Measurements from ENCODE around the gene TRIO.

Gene TRIO

DNA sequence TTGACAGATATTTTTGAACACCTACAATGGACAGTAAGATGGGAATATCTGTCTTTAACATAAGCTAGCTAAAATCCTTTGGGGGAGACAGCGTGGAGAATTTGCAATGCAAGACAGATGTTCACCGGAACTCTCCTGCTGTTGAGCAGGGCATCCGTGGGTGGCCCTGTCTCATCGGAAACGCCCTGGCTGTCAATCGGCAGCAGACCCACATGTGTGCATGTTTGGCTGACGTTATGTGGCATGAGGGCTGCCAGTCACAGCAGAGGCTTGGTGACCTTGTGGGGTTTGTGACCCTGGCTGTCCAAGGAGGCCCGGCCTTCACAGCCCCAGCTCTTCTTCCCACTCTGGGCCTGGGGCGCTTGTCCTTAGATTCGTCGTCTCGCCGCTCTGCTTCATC lies 308.7 kb downstream of the TRIO start:
- no peak overlapping the region for H2BK120ac ChIP-seq (ENCODE audit: low read depth, low read length)
- H3K18ac ChIP-seq (ENCODE audit: low read length), result peak overlapping the region; percentile 40
- H3K4ac ChIP-seq (ENCODE audit: low read length), result no peak overlapping the region
- H4K8ac ChIP-seq (ENCODE audit: low read depth, low read length), result no peak overlapping the region
- H3K36me3 ChIP-seq (replicated peaks in 1 of 2; ENCODE audit: control insufficient read depth in 2 of 2, insufficient read depth in 2 of 2, low read length in 2 of 2), result peaks cover 2 to 42% of the 10 kb centered on the region in 2 donors
- no peak overlapping the region for H3K4me3 ChIP-seq (ENCODE audit: low read length in 2 of 2)
- no peak overlapping the region for H2BK12ac ChIP-seq (ENCODE audit: low read length)
- H2AK5ac ChIP-seq (ENCODE audit: low read depth, low read length), result no peak overlapping the region
- peak overlapping the region; percentile 63 for H3K14ac ChIP-seq (ENCODE audit: low read length)
- no peak overlapping the region for H4K91ac ChIP-seq (ENCODE audit: low read depth, low read length, poor library complexity)
- WGBS, 2 donors (ENCODE audit: extremely low coverage in 2 of 2, insufficient read length in 2 of 2, insufficient replicate concordance in 1 of 2), result no CpG with 5 or more reads among the region's 13 CpGs
- H3K9ac ChIP-seq (ENCODE audit: low read depth, low read length, poor library complexity), result no peak overlapping the region
- H3K27me3 ChIP-seq (ENCODE audit: control insufficient read depth in 3 of 3, insufficient read depth in 3 of 3, low read depth in 1 of 3, low read length in 3 of 3), result no peaks in the 10 kb centered on the region
- H3K79me1 ChIP-seq (ENCODE audit: low read depth, low read length), result no peaks in the 10 kb centered on the region
- H3K4me2 ChIP-seq (ENCODE audit: insufficient read depth, low read length, poor library complexity, severe bottlenecking), result no peak overlapping the region
- no peak for DNase-seq (ENCODE audit: low spot score)
- no peak overlapping the region for H2BK5ac ChIP-seq (ENCODE audit: low read length)
- H3K23ac ChIP-seq (ENCODE audit: low read depth, low read length, poor library complexity), result no peak overlapping the region
- peaks cover 17 to 30% of the 10 kb centered on the region in 2 donors for H3K4me1 ChIP-seq (ENCODE audit: control insufficient read depth in 2 of 2, insufficient read depth in 1 of 2, low read depth in 1 of 2, low read length in 2 of 2)
- no peak overlapping the region for H2BK15ac ChIP-seq (ENCODE audit: low read length)
- H3K27ac ChIP-seq (replicated peaks; ENCODE audit: low read length), result no peak overlapping the region
- H2AFZ ChIP-seq (ENCODE audit: low read length), result no peak overlapping the region
- peaks cover 7 to 21% of the 10 kb centered on the region in 2 donors for H3K9me3 ChIP-seq (replicated peaks in 1 of 2; ENCODE audit: control insufficient read depth in 2 of 2, insufficient read depth in 1 of 2, low read depth in 1 of 2, low read length in 2 of 2)

DNA sequence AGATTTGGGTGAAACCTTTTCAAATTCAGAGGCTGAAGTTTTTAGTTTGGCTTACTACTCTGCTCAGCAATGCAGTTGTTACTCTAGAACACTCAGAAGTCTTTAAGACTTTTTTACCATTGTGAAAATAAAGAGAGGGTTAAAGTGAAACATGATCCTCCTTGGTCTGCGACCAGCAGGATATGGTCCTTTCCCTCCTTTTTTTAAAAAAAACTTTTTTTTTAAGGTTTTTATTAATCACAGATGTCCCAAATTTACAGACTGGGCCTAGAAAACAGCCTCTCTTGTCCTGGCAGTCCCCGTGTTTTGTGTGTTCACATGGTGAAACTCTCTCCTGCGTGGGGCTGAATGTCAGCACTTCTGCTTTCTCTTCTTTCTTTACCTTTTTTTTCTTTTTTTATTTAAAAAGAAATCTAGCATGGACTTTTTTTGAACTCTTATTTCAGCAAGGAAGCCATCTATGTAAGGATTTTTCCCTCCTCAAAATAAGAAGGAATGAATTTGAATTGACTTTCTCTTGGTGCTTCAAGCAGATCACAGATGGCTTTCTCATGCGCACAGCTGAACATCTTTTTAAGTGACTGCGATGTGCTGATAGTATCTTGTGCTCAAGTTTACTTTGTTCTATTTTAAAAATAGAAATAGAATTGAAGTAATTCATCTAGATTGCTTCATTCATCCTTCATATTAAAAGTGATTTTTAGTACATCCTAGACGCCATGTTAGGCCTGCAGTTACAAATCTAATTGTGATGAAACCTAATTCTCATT lies 309.7 kb downstream of the TRIO start:
- Histone ChIP-seq H2BK120ac (ENCODE audit: low read depth, low read length) (no peak overlapping the region), H3K14ac (ENCODE audit: low read length) (no peak overlapping the region), H4K91ac (ENCODE audit: low read depth, low read length, poor library complexity) (no peak overlapping the region), H3K23ac (ENCODE audit: low read depth, low read length, poor library complexity) (no peak overlapping the region), H3K9me3 (replicated peaks in 1 of 2; ENCODE audit: control insufficient read depth in 2 of 2, insufficient read depth in 1 of 2, low read depth in 1 of 2, low read length in 2 of 2) (peaks cover 7 to 21% of the 10 kb centered on the region in 2 donors), H2BK12ac (ENCODE audit: low read length) (no peak overlapping the region), H3K18ac (ENCODE audit: low read length) (no peak overlapping the region), H2AFZ (ENCODE audit: low read length) (no peak overlapping the region), H3K4me3 (ENCODE audit: low read length in 2 of 2) (no peak overlapping the region), H2BK5ac (ENCODE audit: low read length) (no peak overlapping the region), H2BK15ac (ENCODE audit: low read length) (no peak overlapping the region), H2AK5ac (ENCODE audit: low read depth, low read length) (no peak overlapping the region), H3K27me3 (ENCODE audit: control insufficient read depth in 3 of 3, insufficient read depth in 3 of 3, low read depth in 1 of 3, low read length in 3 of 3) (no peaks in the 10 kb centered on the region), H3K36me3 (replicated peaks in 1 of 2; ENCODE audit: control insufficient read depth in 2 of 2, insufficient read depth in 2 of 2, low read length in 2 of 2) (peaks cover 2 to 42% of the 10 kb centered on the region in 2 donors), H3K79me1 (ENCODE audit: low read depth, low read length) (no peaks in the 10 kb centered on the region), H3K4me2 (ENCODE audit: insufficient read depth, low read length, poor library complexity, severe bottlenecking) (no peak overlapping the region), H4K8ac (ENCODE audit: low read depth, low read length) (no peak overlapping the region), H3K4me1 (ENCODE audit: control insufficient read depth in 2 of 2, insufficient read depth in 1 of 2, low read depth in 1 of 2, low read length in 2 of 2) (peaks cover 19 to 30% of the 10 kb centered on the region in 2 donors), H3K27ac (replicated peaks; ENCODE audit: low read length) (no peak overlapping the region), H3K9ac (ENCODE audit: low read depth, low read length, poor library complexity) (no peak overlapping the region), H3K4ac (ENCODE audit: low read length) (no peak overlapping the region)
- WGBS, 2 donors (ENCODE audit: extremely low coverage in 2 of 2, insufficient read length in 2 of 2, insufficient replicate concordance in 1 of 2), result no CpG with 5 or more reads among the region's 6 CpGs
- no peak for DNase-seq (ENCODE audit: low spot score)

DNA sequence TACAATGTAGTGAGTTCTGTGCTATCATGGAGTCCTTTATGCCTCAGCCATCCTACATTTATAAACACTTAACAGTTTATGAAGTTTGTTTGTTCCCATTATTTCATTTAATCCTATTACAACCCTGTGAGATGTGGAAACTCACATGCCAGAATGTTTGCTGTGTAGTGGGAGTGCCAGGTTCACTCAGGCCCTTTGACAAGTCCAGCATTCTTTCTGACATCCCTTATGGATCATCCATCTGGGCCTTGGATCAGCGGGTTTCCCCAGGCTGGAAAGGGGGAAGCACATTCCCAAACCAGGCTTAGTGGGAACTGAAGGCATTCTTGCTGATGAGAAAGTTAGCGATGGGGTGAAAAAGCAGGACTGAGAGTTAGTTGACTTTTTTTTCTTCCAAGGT lies 310.3 kb downstream of the TRIO start:
- Histone ChIP-seq H3K18ac (ENCODE audit: low read length) (no peak overlapping the region), H3K27me3 (ENCODE audit: control insufficient read depth in 3 of 3, insufficient read depth in 3 of 3, low read depth in 1 of 3, low read length in 3 of 3) (no peaks in the 10 kb centered on the region), H2BK12ac (ENCODE audit: low read length) (no peak overlapping the region), H4K8ac (ENCODE audit: low read depth, low read length) (no peak overlapping the region), H3K4me3 (ENCODE audit: low read length in 2 of 2) (no peak overlapping the region), H3K23ac (ENCODE audit: low read depth, low read length, poor library complexity) (no peak overlapping the region), H3K36me3 (replicated peaks in 1 of 2; ENCODE audit: control insufficient read depth in 2 of 2, insufficient read depth in 2 of 2, low read length in 2 of 2) (peaks cover 3 to 45% of the 10 kb centered on the region in 2 donors), H3K9ac (ENCODE audit: low read depth, low read length, poor library complexity) (no peak overlapping the region), H2BK120ac (ENCODE audit: low read depth, low read length) (no peak overlapping the region), H3K79me1 (ENCODE audit: low read depth, low read length) (no peaks in the 10 kb centered on the region), H2BK5ac (ENCODE audit: low read length) (no peak overlapping the region), H3K4me1 (ENCODE audit: control insufficient read depth in 2 of 2, insufficient read depth in 1 of 2, low read depth in 1 of 2, low read length in 2 of 2) (peaks cover 16 to 25% of the 10 kb centered on the region in 2 donors), H3K4ac (ENCODE audit: low read length) (no peak overlapping the region), H4K91ac (ENCODE audit: low read depth, low read length, poor library complexity) (no peak overlapping the region), H2BK15ac (ENCODE audit: low read length) (no peak overlapping the region), H3K27ac (replicated peaks; ENCODE audit: low read length) (no peak overlapping the region), H3K14ac (ENCODE audit: low read length) (no peak overlapping the region), H3K9me3 (replicated peaks in 1 of 2; ENCODE audit: control insufficient read depth in 2 of 2, insufficient read depth in 1 of 2, low read depth in 1 of 2, low read length in 2 of 2) (peaks cover 7 to 21% of the 10 kb centered on the region in 2 donors), H2AK5ac (ENCODE audit: low read depth, low read length) (no peak overlapping the region), H3K4me2 (ENCODE audit: insufficient read depth, low read length, poor library complexity, severe bottlenecking) (no peak overlapping the region), H2AFZ (ENCODE audit: low read length) (no peak overlapping the region)
- no CpG with 5 or more reads among the region's 2 CpGs for WGBS, 2 donors (ENCODE audit: extremely low coverage in 2 of 2, insufficient read length in 2 of 2, insufficient replicate concordance in 1 of 2)
- no peak for DNase-seq (ENCODE audit: low spot score)

DNA sequence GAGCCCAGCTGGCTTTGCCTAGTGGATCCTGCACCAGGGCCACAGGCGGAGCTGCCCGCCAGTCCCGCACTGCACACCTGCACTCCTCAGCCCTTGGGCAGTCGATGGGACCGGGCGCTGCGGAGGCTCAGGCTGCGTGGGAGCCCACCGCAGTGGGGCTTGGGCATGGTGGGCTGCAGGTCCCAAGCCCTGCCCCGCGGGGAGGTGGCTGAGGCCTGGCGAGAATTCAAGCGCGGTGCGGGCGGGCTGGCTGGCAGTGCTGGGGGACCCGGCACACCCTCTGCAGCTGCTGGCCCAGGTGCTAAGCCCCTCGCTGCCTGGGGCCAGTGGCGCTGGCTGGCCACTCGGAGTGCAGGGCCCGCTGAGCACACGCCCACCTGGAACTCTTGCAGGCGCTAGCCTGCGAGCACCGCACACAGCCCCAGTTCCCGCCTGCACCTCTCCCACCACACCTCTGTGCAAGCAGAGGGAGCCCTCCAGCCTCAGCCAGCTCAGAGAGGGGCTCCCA lies 312.7 kb downstream of the TRIO start:
- Histone ChIP-seq H3K27me3 (ENCODE audit: control insufficient read depth in 3 of 3, insufficient read depth in 3 of 3, low read depth in 1 of 3, low read length in 3 of 3) (no peaks in the 10 kb centered on the region), H3K9ac (ENCODE audit: low read depth, low read length, poor library complexity) (no peak overlapping the region), H3K23ac (ENCODE audit: low read depth, low read length, poor library complexity) (no peak overlapping the region), H3K4me1 (ENCODE audit: control insufficient read depth in 2 of 2, insufficient read depth in 1 of 2, low read depth in 1 of 2, low read length in 2 of 2) (peaks cover 9 to 13% of the 10 kb centered on the region in 2 donors), H2BK15ac (ENCODE audit: low read length) (no peak overlapping the region), H3K9me3 (replicated peaks in 1 of 2; ENCODE audit: control insufficient read depth in 2 of 2, insufficient read depth in 1 of 2, low read depth in 1 of 2, low read length in 2 of 2) (peaks cover 7 to 16% of the 10 kb centered on the region in 2 donors), H3K36me3 (replicated peaks in 1 of 2; ENCODE audit: control insufficient read depth in 2 of 2, insufficient read depth in 2 of 2, low read length in 2 of 2) (peaks cover 11 to 56% of the 10 kb centered on the region in 2 donors), H4K8ac (ENCODE audit: low read depth, low read length) (no peak overlapping the region), H3K4ac (ENCODE audit: low read length) (no peak overlapping the region), H3K79me1 (ENCODE audit: low read depth, low read length) (no peaks in the 10 kb centered on the region), H2AK5ac (ENCODE audit: low read depth, low read length) (no peak overlapping the region), H3K4me3 (ENCODE audit: low read length in 2 of 2) (no peak overlapping the region), H2BK12ac (ENCODE audit: low read length) (no peak overlapping the region), H3K14ac (ENCODE audit: low read length) (no peak overlapping the region), H2BK120ac (ENCODE audit: low read depth, low read length) (no peak overlapping the region), H2AFZ (ENCODE audit: low read length) (no peak overlapping the region), H4K91ac (ENCODE audit: low read depth, low read length, poor library complexity) (no peak overlapping the region), H3K27ac (replicated peaks; ENCODE audit: low read length) (no peak overlapping the region), H3K18ac (ENCODE audit: low read length) (no peak overlapping the region), H3K4me2 (ENCODE audit: insufficient read depth, low read length, poor library complexity, severe bottlenecking) (no peak overlapping the region), H2BK5ac (ENCODE audit: low read length) (peak overlapping the region; percentile 78)
- DNase-seq (ENCODE audit: low spot score), result no peak
- WGBS, 2 donors (ENCODE audit: extremely low coverage in 2 of 2, insufficient read length in 2 of 2, insufficient replicate concordance in 1 of 2), result no CpG with 5 or more reads among the region's 26 CpGs

Measured in neuronal stem cell (in vitro differentiated cells).